Astrocyte (in vitro differentiated cells and primary cell): ENCODE results near the gene DUSP28. TPM values are rescaled to one million over a fixed set of nuclear protein-coding genes. Genes with fewer than 3 reads are reported as not detected.

ENCODE experiments used
- DNase-seq: peaks from one replicate; pipeline ENCODE4 v3.0.0-alpha.2; 2010; ENCODE audit warnings: low read depth
- FAIRE-seq: peaks from 2 replicates; lab custom pipeline; 2011; peaks lifted over from hg19 to GRCh38; lab: Jason Lieb, UNC
- H2AFZ ChIP-seq: 2 replicates; pipeline ENCODE4 v1.6.0; 2012; ENCODE audit warnings: low read depth, low read length, inconsistent platforms
- H3K27ac ChIP-seq: 2 replicates; pipeline ENCODE4 v1.5.1; 2011; ENCODE audit warnings: low read depth, low read length, inconsistent platforms
- H3K27me3 ChIP-seq: 2 replicates; pipeline ENCODE4 v1.6.0; 2011; ENCODE audit warnings: low read length, inconsistent platforms; ENCODE audit not compliant: insufficient read depth
- H3K36me3 ChIP-seq: 2 replicates; pipeline ENCODE4 v1.5.1; 2011; ENCODE audit warnings: low read length, inconsistent platforms; ENCODE audit not compliant: insufficient read depth
- H3K4me1 ChIP-seq: 2 replicates; pipeline ENCODE4 v1.5.1; 2011; ENCODE audit warnings: low read length, inconsistent platforms; ENCODE audit not compliant: insufficient read depth
- H3K4me2 ChIP-seq: 2 replicates; pipeline ENCODE4 v1.6.0; 2012; ENCODE audit warnings: low read length, inconsistent platforms
- H3K4me3 ChIP-seq: 2 replicates; pipeline ENCODE4 v1.5.1; 2011; ENCODE audit warnings: low read depth, mild to moderate bottlenecking, low read length, inconsistent platforms; ENCODE audit not compliant: insufficient read depth
- H3K79me2 ChIP-seq: 2 replicates; pipeline ENCODE4 v1.6.0; 2012; ENCODE audit warnings: mild to moderate bottlenecking, low read length, inconsistent platforms; ENCODE audit not compliant: insufficient read depth
- H3K9ac ChIP-seq: 2 replicates; pipeline ENCODE4 v1.6.0; 2012; ENCODE audit warnings: mild to moderate bottlenecking, low read length, inconsistent platforms
- H3K9me3 ChIP-seq: 2 replicates; pipeline ENCODE4 v1.5.1; 2012; ENCODE audit warnings: low read depth, mild to moderate bottlenecking, low read length, inconsistent platforms; ENCODE audit not compliant: insufficient read depth
- H4K20me1 ChIP-seq: 2 replicates; pipeline ENCODE4 v1.6.0; 2012; ENCODE audit warnings: low read length, inconsistent platforms; ENCODE audit not compliant: insufficient read depth
- H3K27ac Mint-ChIP-seq: one replicate; pipeline ENCODE4 v1.8.0; 2021; ENCODE audit warnings: mild to moderate bottlenecking, mixed read lengths; ENCODE audit not compliant: unreplicated experiment
- H3K27me3 Mint-ChIP-seq: one replicate; pipeline ENCODE4 v1.8.0; 2021; ENCODE audit warnings: low read depth, mixed read lengths; ENCODE audit not compliant: unreplicated experiment
- H3K36me3 Mint-ChIP-seq: one replicate; pipeline ENCODE4 v1.8.0; 2021; ENCODE audit warnings: low read depth, mixed read lengths; ENCODE audit not compliant: unreplicated experiment
- H3K4me1 Mint-ChIP-seq: one replicate; pipeline ENCODE4 v1.8.0; 2021; ENCODE audit warnings: low read depth, mixed read lengths; ENCODE audit not compliant: unreplicated experiment
- H3K4me3 Mint-ChIP-seq: one replicate; pipeline ENCODE4 v1.8.0; 2021; ENCODE audit warnings: mild to moderate bottlenecking, moderate library complexity, mixed read lengths; ENCODE audit not compliant: unreplicated experiment
- H3K9me3 Mint-ChIP-seq: one replicate; pipeline ENCODE4 v1.8.0; 2021; ENCODE audit warnings: mild to moderate bottlenecking, mixed read lengths; ENCODE audit not compliant: unreplicated experiment
- CTCF ChIP-seq: IDR thresholded peaks from 2 replicates; pipeline ENCODE4 v1.5.1; 2011; ENCODE audit warnings: low read depth, mild to moderate bottlenecking, inconsistent platforms, low read length, moderate library complexity; ENCODE audit not compliant: insufficient read depth
- EZH2 ChIP-seq: IDR thresholded peaks from 2 replicates; pipeline ENCODE4 v1.6.1; 2012; ENCODE audit warnings: mild to moderate bottlenecking, low read length, inconsistent platforms; ENCODE audit not compliant: insufficient read depth
- total RNA-seq: library from RNA; stranded (reverse); gene quantifications from 2 replicates; pipeline ENCODE4 v1.2.1, GENCODE V29; 2021

Gene DUSP28
- total RNA-seq, 1 donor from 2014 or later, result 4.1 TPM

- Mint-ChIP-seq H3K36me3 (no peaks in the 10 kb centered on the region), H3K27me3 (no peaks in the 10 kb centered on the region), H3K27ac (no peak overlapping the region), H3K4me1 (peaks cover under 1% of the 10 kb centered on the region), H3K9me3 (no peaks in the 10 kb centered on the region), H3K4me3 (no peak overlapping the region)
- Histone ChIP-seq H3K4me3 (no peak overlapping the region), H4K20me1 (peaks cover 29% of the 10 kb centered on the region), H3K79me2 (peaks cover 6% of the 10 kb centered on the region), H3K4me2 (no peak overlapping the region), H3K27me3 (no peaks in the 10 kb centered on the region), H2AFZ (no peak overlapping the region), H3K36me3 (no peaks in the 10 kb centered on the region), H3K4me1 (peaks cover 3% of the 10 kb centered on the region), H3K9ac (no peak overlapping the region), H3K9me3 (no peaks in the 10 kb centered on the region), H3K27ac (no peak overlapping the region)
- DNase-seq (no peak), FAIRE-seq (no peak)
- TF ChIP-seq CTCF (no peak), EZH2 (no peak)
Measured at GRCh38 chr2:240574386-240575100, 14.4 kb downstream of the DUSP28 start.

GRCh38 chr2:240575101-240575965, 15.2 kb downstream of the DUSP28 start:
- H3K27ac ChIP-seq, result no peak overlapping the region
- Mint-ChIP-seq H3K27ac (no peak overlapping the region), H3K4me3 (no peak overlapping the region), H3K9me3 (no peaks in the 10 kb centered on the region), H3K27me3 (no peaks in the 10 kb centered on the region), H3K36me3 (peaks cover 2% of the 10 kb centered on the region), H3K4me1 (peaks cover 8% of the 10 kb centered on the region)
- H3K4me2 ChIP-seq, result no peak overlapping the region
- H3K27me3 ChIP-seq, result no peaks in the 10 kb centered on the region
- H3K4me1 ChIP-seq, result peaks cover 10% of the 10 kb centered on the region
- no peaks in the 10 kb centered on the region for H3K36me3 ChIP-seq
- H3K79me2 ChIP-seq, result peaks cover 4% of the 10 kb centered on the region
- no peak for FAIRE-seq
- H3K4me3 ChIP-seq, result no peak overlapping the region
- H3K9me3 ChIP-seq, result no peaks in the 10 kb centered on the region
- H2AFZ ChIP-seq, result no peak overlapping the region
- DNase-seq, result no peak
- no peak overlapping the region for H3K9ac ChIP-seq
- TF ChIP-seq EZH2 (no peak), CTCF (no peak)
- peaks cover 29% of the 10 kb centered on the region for H4K20me1 ChIP-seq
